Osteoblast (primary cell): ENCODE measurements around the gene TMEM18. TPM values are rescaled to one million over a fixed set of nuclear protein-coding genes. Genes with fewer than 3 reads are reported as not detected.

Experiments
- DNase-seq: peaks from one replicate; pipeline ENCODE4 v3.0.0; 2011; ENCODE audit warnings: low spot score, mixed read lengths; ENCODE audit not compliant: insufficient read length; ENCODE audit errors: missing footprints
- H2AFZ ChIP-seq: 2 replicates; pipeline ENCODE4 v1.6.0; 2011; ENCODE audit warnings: mild to moderate bottlenecking, low read length
- H3K27ac ChIP-seq: 2 replicates; pipeline ENCODE4 v1.5.1; 2011; ENCODE audit warnings: mild to moderate bottlenecking, low read depth, low read length, moderate library complexity
- H3K27me3 ChIP-seq: 2 replicates; pipeline ENCODE4 v1.6.0; 2012; ENCODE audit warnings: mild to moderate bottlenecking, control low read depth, inconsistent platforms, low read length, moderate library complexity; ENCODE audit not compliant: insufficient read depth
- H3K36me3 ChIP-seq: 2 replicates; pipeline ENCODE4 v1.5.1; 2011; ENCODE audit warnings: mild to moderate bottlenecking, low read length, control low read depth, moderate library complexity; ENCODE audit not compliant: insufficient read depth
- H3K4me1 ChIP-seq: 2 replicates; pipeline ENCODE4 v1.5.1; 2011; ENCODE audit warnings: mild to moderate bottlenecking, low read length, control low read depth, moderate library complexity; ENCODE audit not compliant: insufficient read depth
- H3K4me2 ChIP-seq: 2 replicates; pipeline ENCODE4 v1.6.0; 2011; ENCODE audit warnings: mild to moderate bottlenecking, low read length; ENCODE audit not compliant: insufficient read depth
- H3K4me3 ChIP-seq: fragments of 200-600 bp; sonication (generic); 3 replicates; pipeline ENCODE4 v1.5.1; 2012; ENCODE audit warnings: mild to moderate bottlenecking, low read length, inconsistent platforms; ENCODE audit not compliant: insufficient read depth
- H3K79me2 ChIP-seq: 2 replicates; pipeline ENCODE4 v1.6.0; 2012; ENCODE audit warnings: mild to moderate bottlenecking, low read length, control low read depth, inconsistent platforms; ENCODE audit not compliant: insufficient read depth
- H3K9me3 ChIP-seq: 2 replicates; pipeline ENCODE4 v1.5.1; 2011; ENCODE audit warnings: low read depth, low read length, control low read depth
- H4K20me1 ChIP-seq: 2 replicates; pipeline ENCODE4 v1.6.0; 2012; ENCODE audit warnings: mild to moderate bottlenecking, low read length, control low read depth; ENCODE audit not compliant: insufficient read depth
- CTCF ChIP-seq: IDR thresholded peaks from 2 replicates; pipeline ENCODE4 v1.5.1; 2011; ENCODE audit warnings: mild to moderate bottlenecking, low read depth, low read length, moderate library complexity; ENCODE audit errors: extremely low read depth
- total RNA-seq: library from RNA; depleted of rRNA; stranded (reverse); fragments of >200 nt; gene quantifications from 2 replicates; pipeline ENCODE4 v1.2.3, GENCODE V29; 2012

The TMEM18 gene
- total RNA-seq, 1 donor, result 15.9 TPM

GRCh38 chr2:682226-682625 lies 5.0 kb upstream of the TMEM18 start:
- no peak for TF ChIP-seq CTCF
- Histone ChIP-seq H3K9me3 (peaks cover 3% of the 10 kb centered on the region), H3K4me3 (no peak overlapping the region), H3K27ac (no peak overlapping the region), H3K4me2 (no peak overlapping the region), H3K4me1 (peaks cover 4% of the 10 kb centered on the region), H4K20me1 (no peaks in the 10 kb centered on the region), H3K36me3 (no peaks in the 10 kb centered on the region), H3K79me2 (no peaks in the 10 kb centered on the region), H3K27me3 (no peaks in the 10 kb centered on the region), H2AFZ (no peak overlapping the region)
- no peak for DNase-seq

- no peaks in the 10 kb centered on the region for H3K36me3 ChIP-seq
- H4K20me1 ChIP-seq, result no peaks in the 10 kb centered on the region
- H3K27me3 ChIP-seq, result no peaks in the 10 kb centered on the region
- no peak for TF ChIP-seq CTCF
- no peak for DNase-seq
- no peaks in the 10 kb centered on the region for H3K79me2 ChIP-seq
- H3K4me2 ChIP-seq, result no peak overlapping the region
- H2AFZ ChIP-seq, result no peak overlapping the region
- H3K4me1 ChIP-seq, result peaks cover 4% of the 10 kb centered on the region
- peaks cover 3% of the 10 kb centered on the region for H3K9me3 ChIP-seq
- no peak overlapping the region for H3K4me3 ChIP-seq
- H3K27ac ChIP-seq, result no peak overlapping the region
These were observed 4.1 kb upstream of the TMEM18 start for GRCh38 chr2:681312-681711.

- H3K4me2 ChIP-seq, result no peak overlapping the region
- no peak overlapping the region for H3K27ac ChIP-seq
- H3K9me3 ChIP-seq, result peaks cover 3% of the 10 kb centered on the region
- no peaks in the 10 kb centered on the region for H3K36me3 ChIP-seq
- H3K27me3 ChIP-seq, result no peaks in the 10 kb centered on the region
- TF ChIP-seq CTCF, result no peak
- H4K20me1 ChIP-seq, result no peaks in the 10 kb centered on the region
- H3K4me3 ChIP-seq, result no peak overlapping the region
- no peak for DNase-seq
- no peak overlapping the region for H2AFZ ChIP-seq
- H3K79me2 ChIP-seq, result peaks cover 3% of the 10 kb centered on the region
- H3K4me1 ChIP-seq, result peaks cover 11% of the 10 kb centered on the region
These were observed 3.3 kb upstream of the TMEM18 start for GRCh38 chr2:680496-680895.

DNA sequence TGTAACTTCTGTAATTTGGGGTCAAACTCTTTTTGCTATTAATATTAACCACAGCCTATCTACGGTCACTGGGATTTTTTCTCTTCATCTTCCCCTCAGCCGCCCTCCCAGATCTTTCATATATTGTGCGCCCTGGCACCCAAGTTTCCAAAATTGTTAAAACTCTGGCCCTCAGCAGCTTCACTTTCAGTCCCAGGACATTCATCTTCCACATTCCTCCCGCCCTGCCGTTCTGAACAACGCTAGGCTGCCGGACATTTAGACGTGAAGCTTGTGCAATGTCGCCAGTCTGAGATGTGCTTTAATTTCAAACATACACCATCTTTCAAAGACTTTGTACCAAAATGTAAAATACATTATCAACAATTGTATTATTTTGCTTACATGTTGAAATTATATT lies 1.8 kb upstream of the TMEM18 start:
- Histone ChIP-seq H2AFZ (no peak overlapping the region), H3K4me1 (peaks cover 26% of the 10 kb centered on the region), H3K27ac (no peak overlapping the region), H3K4me2 (no peak overlapping the region), H3K9me3 (no peaks in the 10 kb centered on the region), H3K4me3 (no peak overlapping the region), H3K79me2 (peaks cover 6% of the 10 kb centered on the region), H3K27me3 (no peaks in the 10 kb centered on the region), H4K20me1 (peaks cover 10% of the 10 kb centered on the region), H3K36me3 (no peaks in the 10 kb centered on the region)
- no peak for TF ChIP-seq CTCF
- no peak for DNase-seq
